GM18858 (cell line): Measurements from ENCODE around the gene PYCR2.

Source experiments
- ATAC-seq: cut with Tn5 transposase; IDR thresholded peaks from one replicate; pipeline ENCODE4 v1.9.1; 2021; ENCODE audit not compliant: unreplicated experiment

Gene PYCR2

DNA sequence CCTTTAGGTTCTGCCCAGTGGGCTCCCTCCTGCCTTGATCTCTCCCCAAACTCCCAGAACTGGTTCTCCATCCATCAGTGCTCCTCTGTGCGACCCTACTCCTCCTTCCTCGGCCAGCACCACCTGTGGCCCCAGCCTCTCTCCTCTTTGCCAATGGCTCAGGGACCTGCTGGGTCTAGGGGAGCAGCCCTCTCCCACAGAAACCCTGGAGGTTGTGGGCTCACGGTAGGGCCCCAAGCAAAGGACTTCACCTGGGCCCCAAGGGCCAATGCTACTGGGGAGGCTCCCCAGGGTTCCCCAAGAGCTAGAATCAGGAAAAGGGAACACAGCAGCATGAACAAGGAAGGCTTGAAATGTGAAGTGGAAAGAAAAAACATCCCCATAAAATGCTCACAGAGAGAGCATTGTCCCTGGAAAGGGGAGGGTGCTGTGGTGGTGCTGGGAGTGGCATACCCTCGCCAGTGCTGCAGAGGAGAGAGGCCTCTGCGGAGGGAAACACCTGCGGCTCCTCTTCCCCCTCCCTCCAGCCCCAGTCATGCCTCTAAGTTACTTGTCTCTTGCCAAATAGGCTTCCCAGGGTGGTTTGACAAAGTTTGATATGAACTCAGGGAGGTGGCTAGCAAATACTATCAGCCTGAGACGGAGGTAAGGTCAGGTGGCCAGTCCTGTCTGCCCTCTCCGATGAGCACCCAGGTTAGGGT lies 44.4 kb downstream of the PYCR2 start:
- no peak for ATAC-seq

DNA sequence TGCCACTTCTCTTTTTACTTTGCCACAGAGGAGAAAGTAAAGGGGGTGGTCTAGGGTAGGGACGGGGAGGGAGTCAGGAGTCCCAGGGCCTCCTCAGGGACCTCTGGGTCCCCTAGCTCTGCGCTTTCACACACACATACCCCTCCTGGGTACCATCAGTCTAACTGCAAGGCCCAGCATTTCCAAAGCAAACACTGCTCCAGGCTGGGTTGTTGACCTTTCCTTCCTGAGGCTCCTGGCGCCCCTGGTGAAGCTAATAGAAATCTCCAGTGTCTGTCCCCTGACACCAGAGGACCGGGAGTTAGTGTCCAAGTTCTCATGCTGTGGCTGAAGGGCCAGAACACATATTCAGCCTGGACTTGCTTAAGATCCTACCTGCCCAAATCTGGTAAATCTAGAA lies 45.8 kb downstream of the PYCR2 start:
- no peak for ATAC-seq

DNA sequence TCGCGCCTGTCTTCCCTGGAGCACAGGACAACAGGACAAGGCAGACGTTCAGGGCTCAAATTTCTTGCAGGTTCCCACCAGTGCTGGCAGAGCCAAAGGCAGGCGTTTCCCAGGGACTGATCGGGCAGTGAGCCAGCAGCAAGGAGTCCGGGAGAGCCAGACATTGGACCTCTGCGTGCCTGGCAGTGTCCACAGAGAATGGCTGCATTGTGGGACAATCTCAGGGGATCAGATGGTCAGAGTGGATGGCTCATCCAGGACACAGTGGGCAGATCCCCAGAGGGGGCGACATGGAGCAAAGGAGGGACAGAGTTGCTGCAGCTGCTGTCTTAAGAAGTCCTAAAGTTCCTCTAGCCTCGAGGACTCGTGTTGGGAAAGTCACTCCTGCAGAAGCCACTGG lies 46.5 kb downstream of the PYCR2 start:
- no peak for ATAC-seq

DNA sequence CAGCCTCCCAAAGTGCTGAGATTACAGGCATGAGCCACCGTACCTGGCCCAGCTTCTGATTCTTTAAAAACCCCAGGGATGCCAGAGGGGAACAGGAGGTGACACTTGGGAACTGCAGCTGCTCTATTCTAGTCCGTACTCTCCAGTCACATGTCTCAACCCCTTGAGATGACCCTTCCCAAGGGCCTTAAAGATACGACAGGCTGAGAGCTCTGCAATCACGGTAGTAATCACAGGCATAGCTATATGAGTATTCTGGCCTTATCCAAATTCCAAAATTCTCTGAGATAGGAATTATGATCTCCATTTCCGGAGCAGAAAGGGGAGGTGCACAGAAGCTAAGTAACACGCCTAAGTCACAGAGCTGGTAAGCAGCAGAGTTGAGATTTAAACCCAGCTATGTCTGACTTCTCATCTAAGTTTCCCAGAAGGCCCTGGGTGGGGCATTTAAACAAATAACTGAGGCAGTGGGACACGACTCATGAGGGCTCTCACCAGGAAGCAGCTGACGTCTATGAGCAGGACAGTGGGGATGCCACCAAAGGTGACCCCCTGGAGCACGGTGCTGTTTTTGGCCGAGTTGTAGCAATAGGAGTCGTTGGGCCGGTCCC lies 47.0 kb downstream of the PYCR2 start:
- ATAC-seq, result no peak

DNA sequence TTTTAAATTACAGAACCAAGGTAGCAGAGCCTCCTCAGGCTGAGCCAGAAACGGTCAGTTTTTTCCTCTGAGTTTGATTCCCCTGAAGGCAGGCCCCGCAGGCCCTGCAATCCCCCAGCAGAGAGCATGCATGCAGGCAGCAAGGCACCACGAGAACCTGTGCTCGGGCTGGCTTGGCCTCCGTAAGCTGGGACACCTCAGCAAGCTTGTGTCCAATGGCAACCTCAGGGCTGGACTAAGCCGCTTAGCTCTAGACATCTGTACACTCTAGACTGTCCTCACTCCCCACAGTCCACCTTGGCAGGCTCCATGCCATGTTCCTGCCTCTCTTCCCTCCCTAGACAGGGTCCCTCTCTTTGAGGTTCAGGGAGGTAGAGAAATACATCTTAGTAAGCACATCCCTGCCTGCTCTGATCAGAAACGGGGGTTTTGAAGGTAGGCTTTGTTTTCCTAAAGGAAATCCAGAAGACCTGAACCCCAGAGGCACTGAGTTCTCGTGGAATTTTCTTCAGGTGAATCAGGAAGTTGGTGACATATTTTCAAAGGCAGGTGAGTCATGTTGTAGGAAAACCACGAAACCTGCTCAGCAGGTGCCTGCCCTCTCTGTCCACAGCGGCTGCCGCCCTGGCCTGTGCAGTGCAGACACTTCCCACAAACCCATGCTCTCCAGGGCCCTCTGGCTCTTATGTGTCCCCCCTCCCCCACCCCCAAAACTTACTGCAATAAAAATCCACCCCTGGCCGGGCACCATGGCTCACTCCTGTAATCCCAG lies 48.8 kb downstream of the PYCR2 start:
- no peak for ATAC-seq

DNA sequence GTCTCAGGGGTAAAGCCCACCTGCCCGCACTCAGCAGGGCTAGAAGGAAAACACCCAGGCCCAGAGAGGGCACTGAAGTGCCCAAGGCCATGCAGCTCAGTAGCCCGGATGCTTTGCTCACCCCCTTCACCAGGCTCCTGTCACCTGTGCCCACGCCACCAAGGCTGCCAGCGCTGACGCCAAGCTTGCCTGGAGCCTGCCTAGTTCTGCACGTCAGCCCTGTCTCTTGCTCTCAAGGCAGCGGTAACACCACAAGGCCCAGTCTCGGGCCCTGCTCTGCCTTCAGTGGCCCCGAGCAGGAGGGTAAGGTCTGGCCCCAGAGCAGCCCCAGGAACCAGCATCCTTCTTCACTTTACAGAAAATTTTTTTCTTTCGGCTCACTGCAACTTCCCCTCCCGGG lies 49.6 kb downstream of the PYCR2 start:
- ATAC-seq, result no peak

DNA sequence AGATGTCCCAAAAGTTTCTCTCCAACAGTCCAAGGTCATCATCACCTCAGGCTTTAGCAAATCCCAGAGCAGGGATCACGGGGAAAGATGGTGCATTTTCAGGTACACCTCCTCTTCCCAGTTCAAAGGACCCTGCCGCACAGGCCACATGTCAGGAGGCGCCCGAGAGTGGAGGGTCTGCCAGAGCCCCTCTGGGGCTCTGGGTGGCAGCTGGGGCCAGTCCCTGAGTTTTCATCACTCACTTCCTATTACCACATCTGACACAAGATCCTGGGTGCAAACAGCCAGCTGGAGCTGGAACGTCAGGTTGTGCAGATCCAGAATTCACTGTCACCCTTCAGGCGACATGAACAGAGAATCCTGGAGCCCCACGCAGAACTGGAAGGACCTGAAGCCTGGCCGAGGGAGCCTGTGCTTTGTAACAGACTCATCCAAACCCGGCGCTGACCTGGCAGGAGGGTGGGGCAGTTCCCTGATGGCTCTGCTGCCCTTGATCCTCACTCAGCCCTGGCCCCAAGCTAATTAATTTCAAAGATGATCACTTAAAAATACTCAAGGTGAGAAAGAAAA lies 50.7 kb downstream of the PYCR2 start:
- ATAC-seq, result no peak

DNA sequence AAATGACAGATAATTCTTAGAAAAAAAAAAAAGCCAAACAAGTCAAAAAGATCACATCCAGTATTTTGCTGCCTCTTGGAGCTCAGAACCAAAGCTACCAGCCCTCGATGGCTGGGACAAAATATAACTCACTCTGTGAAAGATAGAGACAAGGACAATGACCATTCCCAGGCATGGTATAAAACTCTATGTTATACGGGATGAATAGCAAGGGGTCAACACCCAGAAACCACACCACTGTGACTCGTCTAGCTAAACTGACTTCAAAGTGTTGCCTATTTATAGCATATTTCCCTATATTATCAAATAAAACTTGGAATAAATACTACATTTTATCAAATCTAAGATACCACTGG lies 52.0 kb downstream of the PYCR2 start:
- ATAC-seq, result no peak

DNA sequence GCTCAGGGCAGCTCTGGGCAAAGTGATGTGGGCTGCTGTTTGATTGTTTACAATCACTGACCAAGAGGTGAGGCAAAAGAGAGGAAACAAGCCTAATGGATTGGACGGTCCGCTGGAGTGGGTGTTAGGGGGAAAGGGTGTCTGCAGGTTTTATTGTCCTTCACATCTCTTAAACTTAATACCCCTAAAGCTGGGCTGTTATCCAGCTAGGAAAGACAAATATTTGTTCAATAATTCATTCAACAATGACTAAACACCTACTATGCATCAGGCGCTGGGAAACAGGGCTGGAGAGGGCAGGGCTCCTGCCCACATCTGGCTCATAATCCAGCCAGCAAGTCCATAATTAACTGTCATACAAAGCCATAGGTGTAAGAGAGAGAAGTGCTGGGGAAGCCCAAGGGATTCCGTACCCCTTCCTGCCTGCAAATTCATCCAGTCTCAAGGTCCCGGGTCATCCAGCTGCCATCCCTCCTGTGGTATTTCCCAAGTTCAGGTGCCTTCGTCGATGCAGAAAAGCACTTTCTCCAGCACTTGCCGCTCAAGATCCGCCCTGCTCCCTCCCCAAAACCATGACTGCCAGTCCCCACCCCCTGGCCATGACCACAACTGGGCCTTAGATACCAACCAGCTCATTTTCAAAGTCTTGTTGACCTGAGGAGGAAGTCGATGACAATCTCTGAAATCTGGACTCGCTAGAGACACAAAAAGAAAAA lies 52.5 kb downstream of the PYCR2 start:
- no peak for ATAC-seq

DNA sequence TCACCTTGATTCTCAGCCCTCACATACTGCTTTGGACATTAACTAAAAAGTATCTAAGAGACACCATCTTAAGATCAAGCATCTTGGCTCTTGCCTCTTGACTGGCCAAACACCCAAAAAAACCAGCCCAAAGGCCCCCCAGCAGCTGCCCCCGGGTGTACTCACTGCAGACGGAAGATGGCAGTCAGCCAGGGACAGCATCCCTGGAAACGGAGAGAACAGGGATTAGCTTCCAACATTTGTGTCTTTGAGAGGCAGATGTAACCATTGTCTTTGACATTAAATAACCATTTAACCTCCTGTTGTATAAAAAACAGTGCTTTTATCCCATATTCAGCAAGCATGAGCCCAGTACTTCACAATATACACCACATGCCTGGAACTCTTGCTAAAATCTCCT lies 53.1 kb downstream of the PYCR2 start:
- ATAC-seq, result no peak
